Astrocyte of the hippocampus (primary cell): ENCODE measurements around the gene KRTAP19-8.

Experiments
- DNase-seq: peaks from one replicate; pipeline ENCODE4 v3.0.0; 2011; ENCODE audit warnings: low read depth, low spot score

Gene KRTAP19-8

GRCh38 chr21:31038376-31038775, at the start of gene KRTAP19-8:
TSS of gene KRTAP19-8 (minus strand) at chr21:31038476. CDS start at chr21:31038443, 33 bp downstream.
- no peak for DNase-seq

GRCh38 chr21:31087639-31088473, 49.6 kb upstream of the KRTAP19-8 start:
- DNase-seq, result no peak

DNA sequence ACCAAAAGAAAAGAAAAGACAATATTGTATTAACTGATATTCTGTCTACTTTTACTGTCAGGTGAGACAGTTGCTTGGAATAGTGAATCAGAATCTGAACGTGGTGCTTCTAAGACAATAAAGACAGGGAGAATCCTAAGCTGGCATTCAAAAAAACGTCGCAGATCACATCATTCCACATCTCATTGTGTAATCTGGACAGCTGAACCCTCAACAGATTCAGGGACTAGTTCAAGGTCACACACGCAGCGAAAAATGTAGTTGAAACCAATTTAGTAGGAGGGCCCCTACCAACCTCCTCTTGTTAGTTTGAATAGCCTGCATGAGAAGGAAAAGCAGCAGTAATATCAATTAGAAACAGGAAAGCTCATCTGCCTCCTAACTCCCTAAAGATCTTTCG, 46.4 kb upstream of the KRTAP19-8 start:
- DNase-seq, result no peak

GRCh38 chr21:31078796-31079195, 40.5 kb upstream of the KRTAP19-8 start:
- peak; percentile 5 for DNase-seq

- no peak for DNase-seq
Measured at GRCh38 chr21:31078216-31078615, 39.9 kb upstream of the KRTAP19-8 start.

GRCh38 chr21:31075848-31076247, 37.6 kb upstream of the KRTAP19-8 start:
- DNase-seq, result no peak

GRCh38 chr21:31072533-31072932, 34.3 kb upstream of the KRTAP19-8 start:
- no peak for DNase-seq

DNA sequence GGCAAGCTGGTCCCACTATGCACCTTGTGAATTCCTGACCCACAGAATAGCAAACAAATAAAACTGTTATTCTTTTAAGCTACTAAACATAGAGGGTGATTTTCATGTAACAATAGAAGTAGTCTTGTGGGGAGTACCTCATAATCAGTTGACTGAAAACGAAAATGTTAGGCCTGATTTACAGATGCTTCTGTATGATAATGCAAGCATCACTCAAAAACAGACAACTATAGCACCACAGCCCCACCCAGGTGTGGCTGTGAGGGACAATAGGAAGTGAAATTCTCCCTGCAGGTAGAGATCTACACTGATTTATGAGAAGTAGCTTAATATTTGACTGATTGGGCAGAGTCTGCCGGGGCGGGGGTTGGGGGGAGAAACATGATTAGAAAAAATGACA, 26.5 kb upstream of the KRTAP19-8 start:
- no peak for DNase-seq

DNA sequence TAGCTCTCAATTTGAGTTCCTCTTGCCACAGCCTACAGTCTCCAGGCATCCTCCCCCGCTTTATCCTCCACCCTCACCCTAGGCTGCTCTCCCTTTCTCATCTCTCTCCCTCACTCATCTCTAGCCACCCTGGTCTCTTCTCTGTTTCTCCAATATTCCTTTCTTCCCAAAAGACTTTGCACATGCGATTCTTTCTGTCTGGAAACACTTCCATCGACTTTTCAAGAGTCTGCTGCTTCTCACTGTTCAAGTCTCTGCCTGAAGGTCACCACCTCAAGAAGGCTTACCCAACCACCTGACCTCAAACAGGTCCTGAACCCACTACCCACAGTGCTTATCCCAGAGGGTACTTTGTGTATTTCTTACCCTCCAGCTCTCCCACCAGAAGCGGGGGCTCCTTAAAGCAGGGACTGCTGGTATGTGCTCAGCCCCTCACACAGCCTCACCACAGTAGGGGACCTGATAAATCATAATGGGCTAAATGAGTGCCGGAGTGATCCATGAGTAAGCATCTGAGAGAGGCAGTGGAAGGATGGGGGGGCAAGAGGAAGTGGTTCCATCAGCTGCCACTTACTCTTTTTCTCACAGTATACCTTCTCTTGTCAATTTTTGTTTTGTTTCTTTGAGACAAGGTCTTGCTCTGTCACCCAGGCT, 14.3 kb upstream of the KRTAP19-8 start:
- DNase-seq, result no peak

DNA sequence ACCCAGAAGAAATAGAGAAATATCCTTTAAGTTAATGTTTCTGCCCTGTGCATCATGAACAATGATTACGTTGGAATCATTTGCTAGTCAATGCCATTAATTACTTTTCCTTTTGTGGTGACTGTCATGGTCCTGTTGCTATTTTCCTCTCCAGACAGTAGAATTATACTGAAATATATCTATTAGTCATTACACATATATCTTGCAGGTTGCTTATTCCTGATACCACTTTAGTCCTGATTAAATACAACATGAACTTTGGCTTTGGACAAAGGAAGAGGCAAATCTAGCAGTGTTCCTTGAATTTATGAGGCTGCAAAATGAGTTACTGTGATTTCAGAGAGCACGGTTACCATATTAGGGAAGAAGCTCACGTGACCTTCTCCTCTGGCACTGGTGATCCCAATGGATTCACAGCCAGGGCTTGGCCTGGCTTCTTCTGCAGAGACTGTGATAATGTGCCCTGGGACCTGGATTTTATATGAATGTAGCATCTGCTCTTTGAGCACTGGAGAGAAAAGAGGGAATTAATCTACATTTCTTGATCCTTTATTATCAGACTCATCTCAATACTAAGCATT, 12.4 kb upstream of the KRTAP19-8 start:
- no peak for DNase-seq

DNA sequence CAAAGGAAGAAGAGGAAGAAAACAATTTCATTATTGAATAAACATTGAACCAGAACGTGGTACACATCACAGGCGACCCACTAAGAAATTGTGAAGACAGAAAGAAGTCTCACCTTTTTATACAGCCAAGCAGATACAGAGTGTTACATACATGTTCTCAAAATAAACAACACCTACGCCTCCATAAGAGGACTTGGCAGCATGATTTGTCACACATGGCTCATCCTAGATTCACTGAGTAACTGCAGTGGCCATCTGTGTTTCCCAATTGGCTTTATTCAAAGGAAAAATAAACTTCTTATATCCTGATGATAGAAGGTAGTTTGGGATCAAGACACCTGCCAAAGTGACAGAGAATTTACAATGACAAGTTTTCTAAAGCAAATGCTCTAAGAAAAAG, 7.6 kb upstream of the KRTAP19-8 start:
- no peak for DNase-seq

DNA sequence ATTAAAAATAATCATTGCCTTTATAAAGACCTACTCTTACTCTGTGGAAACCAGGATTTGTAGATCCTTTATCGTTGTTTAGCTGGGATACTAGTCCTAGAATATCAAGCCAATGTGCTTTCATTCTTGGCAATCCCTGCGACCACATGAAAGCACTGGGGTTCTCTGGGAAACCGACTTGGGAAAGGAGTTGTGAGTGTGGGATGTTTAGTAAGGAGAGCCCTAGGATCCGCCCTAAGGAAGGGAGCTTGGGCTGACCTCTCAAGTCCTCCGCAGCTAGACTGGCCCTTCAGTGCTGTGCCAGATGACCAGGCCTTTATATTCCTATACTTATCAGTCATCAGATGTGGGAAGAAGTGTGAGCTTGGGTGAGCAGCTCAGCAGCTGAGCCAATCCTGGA, 5.2 kb upstream of the KRTAP19-8 start:
- peak; percentile 2 for DNase-seq

DNA sequence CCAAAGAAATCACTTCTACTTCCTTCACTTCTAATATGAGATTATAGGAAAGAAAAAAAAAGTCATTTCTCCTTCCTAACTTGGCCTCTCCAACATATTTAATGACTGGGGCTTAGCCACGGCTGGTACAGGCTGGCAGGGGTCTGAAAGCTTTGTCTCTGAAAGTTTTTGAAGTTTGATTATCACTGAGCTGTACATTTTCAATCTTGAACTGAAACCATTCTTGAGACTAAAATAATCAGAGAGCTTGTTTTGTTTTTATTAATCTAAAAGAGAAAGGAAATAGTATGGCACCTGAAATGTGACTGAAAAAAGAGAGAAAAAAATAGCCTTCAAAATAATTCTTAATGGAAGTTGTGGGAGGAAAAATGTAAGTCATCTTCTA, 3.8 kb upstream of the KRTAP19-8 start:
- no peak for DNase-seq

- DNase-seq, result no peak
Measured at GRCh38 chr21:31041295-31042079, 3.2 kb upstream of the KRTAP19-8 start.

GRCh38 chr21:31034378-31034777, 3.9 kb downstream of the KRTAP19-8 start:
- no peak for DNase-seq

DNA sequence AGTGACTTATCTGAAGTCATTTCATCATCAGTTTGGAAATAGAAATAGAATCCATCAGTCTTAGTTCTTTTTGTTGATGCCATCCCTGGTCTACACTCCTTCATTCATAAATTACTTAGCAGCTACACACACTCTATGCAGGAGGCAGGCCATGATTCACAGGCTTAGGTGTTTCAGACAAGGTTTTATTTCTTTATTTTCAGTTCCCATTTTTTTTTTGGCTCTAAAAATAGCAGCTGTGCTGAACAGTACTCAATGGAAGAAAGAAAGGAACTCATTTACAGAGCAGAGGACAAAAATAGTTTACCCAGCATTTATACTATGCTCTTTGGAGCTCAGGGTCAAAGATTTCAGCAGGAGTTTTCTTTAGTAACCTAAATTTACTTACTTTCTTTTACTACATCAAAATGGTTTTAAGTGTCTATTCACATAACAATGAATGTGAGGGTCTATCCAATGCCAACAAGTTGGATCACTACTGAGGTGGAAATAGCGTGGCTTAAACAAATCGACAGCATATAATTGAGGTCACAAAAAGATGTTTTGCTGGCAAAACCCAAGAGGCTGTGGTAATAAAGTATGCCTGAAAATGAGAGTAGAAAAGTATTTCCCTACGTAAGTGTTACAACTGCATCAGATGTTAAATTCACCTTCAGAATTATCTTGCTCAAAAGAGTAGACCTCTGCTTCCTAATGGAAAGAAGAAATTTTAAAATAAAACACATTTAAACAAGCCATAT, 7.7 kb downstream of the KRTAP19-8 start:
- DNase-seq, result no peak

GRCh38 chr21:31023680-31024079, 14.6 kb downstream of the KRTAP19-8 start:
- no peak for DNase-seq

- no peak for DNase-seq
Measured at GRCh38 chr21:31022306-31022705, 16.0 kb downstream of the KRTAP19-8 start.

DNA sequence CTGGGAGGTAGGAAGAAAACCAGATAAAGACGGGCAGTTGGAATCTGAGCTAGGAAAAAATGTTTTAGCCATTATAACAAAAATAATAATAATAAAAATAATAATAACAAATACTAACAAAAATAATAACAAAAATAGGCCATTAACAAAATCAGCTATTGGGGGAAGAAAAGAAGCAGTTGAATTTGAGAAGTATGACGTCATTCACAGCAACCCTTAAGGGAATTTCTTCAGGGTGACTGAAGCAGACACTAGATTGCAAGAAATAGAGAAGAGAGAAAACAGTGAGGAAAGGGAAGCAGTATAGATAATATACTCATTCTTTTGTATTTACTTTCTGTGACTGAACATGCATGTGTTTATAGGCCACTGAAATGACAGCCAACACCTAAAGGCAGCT, 20.0 kb downstream of the KRTAP19-8 start:
- no peak for DNase-seq

DNA sequence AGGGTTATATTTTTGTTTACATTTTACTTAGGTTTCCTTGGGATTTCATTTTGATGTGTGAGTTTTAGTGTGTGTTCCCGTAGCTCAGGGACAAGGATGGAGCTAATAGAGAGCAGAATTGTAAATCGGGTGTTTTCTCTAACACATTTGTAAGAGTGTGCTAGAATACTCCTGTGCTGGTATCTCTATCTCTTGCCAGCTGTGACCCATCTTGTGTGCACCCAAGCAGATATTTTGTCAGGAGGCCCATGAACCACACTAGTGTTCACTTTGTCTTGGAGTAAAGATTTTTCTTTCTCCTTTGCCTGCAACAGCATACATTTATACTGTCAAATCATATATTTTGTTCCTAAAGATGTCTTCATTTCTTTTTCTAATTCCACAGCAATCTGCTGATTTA, 23.4 kb downstream of the KRTAP19-8 start:
- DNase-seq, result no peak
